PC-3 (cell line): ENCODE data around the gene HLTF.

ENCODE experiments used
- EZH2 ChIP-seq: fragments of 300-600 bp; sonication (generic); IDR thresholded peaks from one replicate; pipeline ENCODE4 v1.6.1; 2017; ENCODE audit warnings: antibody characterized with exemption, mild to moderate bottlenecking, low read length; ENCODE audit not compliant: unreplicated experiment
- EZH2phosphoT487 ChIP-seq: fragments of 300-600 bp; sonication (generic); IDR thresholded peaks from 2 replicates; pipeline ENCODE4 v1.6.1; 2018; ENCODE audit warnings: mild to moderate bottlenecking, antibody characterized with exemption, low read length, borderline replicate concordance
- TF ChIP-seq, protein P1 (sequence below): fragments of 300-600 bp; sonication (generic); conservative IDR thresholded peaks from 2 replicates; pipeline ENCODE4 v1.5.1; 2017; ENCODE audit warnings: antibody characterized with exemption, low read depth, mild to moderate bottlenecking, low read length

GRCh38 chr3:149020196-149020838 is 66.0 kb downstream of the HLTF start:
- TF ChIP-seq, protein P1, sequence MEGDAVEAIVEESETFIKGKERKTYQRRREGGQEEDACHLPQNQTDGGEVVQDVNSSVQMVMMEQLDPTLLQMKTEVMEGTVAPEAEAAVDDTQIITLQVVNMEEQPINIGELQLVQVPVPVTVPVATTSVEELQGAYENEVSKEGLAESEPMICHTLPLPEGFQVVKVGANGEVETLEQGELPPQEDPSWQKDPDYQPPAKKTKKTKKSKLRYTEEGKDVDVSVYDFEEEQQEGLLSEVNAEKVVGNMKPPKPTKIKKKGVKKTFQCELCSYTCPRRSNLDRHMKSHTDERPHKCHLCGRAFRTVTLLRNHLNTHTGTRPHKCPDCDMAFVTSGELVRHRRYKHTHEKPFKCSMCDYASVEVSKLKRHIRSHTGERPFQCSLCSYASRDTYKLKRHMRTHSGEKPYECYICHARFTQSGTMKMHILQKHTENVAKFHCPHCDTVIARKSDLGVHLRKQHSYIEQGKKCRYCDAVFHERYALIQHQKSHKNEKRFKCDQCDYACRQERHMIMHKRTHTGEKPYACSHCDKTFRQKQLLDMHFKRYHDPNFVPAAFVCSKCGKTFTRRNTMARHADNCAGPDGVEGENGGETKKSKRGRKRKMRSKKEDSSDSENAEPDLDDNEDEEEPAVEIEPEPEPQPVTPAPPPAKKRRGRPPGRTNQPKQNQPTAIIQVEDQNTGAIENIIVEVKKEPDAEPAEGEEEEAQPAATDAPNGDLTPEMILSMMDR, result no peak
- TF ChIP-seq EZH2, result no peak
- no peak for TF ChIP-seq EZH2phosphoT487
